GM11168 (cell line): ENCODE results near the gene CLEC4G.

ENCODE experiments used
- in situ Hi-C: fragments of 300-500 bp; cut with MboI; formaldehyde crosslinking; loops from one replicate; pipeline ENCODE4 v1.12.0; 2022; ENCODE audit warnings: low sequenced_read_pairs; ENCODE audit not compliant: unreplicated experiment

The CLEC4G gene

GRCh38 chr19:7699417-7700401 is 32.2 kb downstream of the CLEC4G start:
- in situ Hi-C loops = no loop called here

- in situ Hi-C loops = no loop called here
These were observed 32.9 kb downstream of the CLEC4G start for GRCh38 chr19:7699003-7699402.

- in situ Hi-C loops = no loop called here
These were observed 33.3 kb downstream of the CLEC4G start for GRCh38 chr19:7698583-7698982.

GRCh38 chr19:7697721-7698287 is 34.1 kb downstream of the CLEC4G start:
- in situ Hi-C loops = no loop called here

- in situ Hi-C loops = no loop called here
These were observed 37.4 kb downstream of the CLEC4G start for GRCh38 chr19:7694499-7694898.

GRCh38 chr19:7692417-7693088 is 39.4 kb downstream of the CLEC4G start:
- in situ Hi-C loops = no loop called here

- in situ Hi-C loops = no loop called here
These were observed 40.4 kb downstream of the CLEC4G start for GRCh38 chr19:7691497-7691896.

GRCh38 chr19:7690779-7691258 is 41.1 kb downstream of the CLEC4G start:
- in situ Hi-C loops = no loop called here

GRCh38 chr19:7689165-7689564 is 42.7 kb downstream of the CLEC4G start:
- in situ Hi-C loops = no loop called here

- in situ Hi-C loops = no loop called here
These were observed 44.7 kb downstream of the CLEC4G start for GRCh38 chr19:7687177-7687576.

- in situ Hi-C loops = no loop called here
These were observed 46.1 kb downstream of the CLEC4G start for GRCh38 chr19:7685546-7686445.

GRCh38 chr19:7682175-7682855 is 49.6 kb downstream of the CLEC4G start:
- in situ Hi-C loops = loop anchor here (5.0 kb wide), 1 partner anchor 115 kb away; no protein-coding TSS in a partner anchor

GRCh38 chr19:7681340-7682174 is 50.4 kb downstream of the CLEC4G start:
- in situ Hi-C loops = loop anchor here (5.0 kb wide), 1 partner anchor 116 kb away; no protein-coding TSS in a partner anchor

- in situ Hi-C loops = loop anchor here (5.0 kb wide), 1 partner anchor 117 kb away; no protein-coding TSS in a partner anchor
These were observed 51.1 kb downstream of the CLEC4G start, which contains the start of gene TRAPPC5 for GRCh38 chr19:7680606-7681339. TSS of gene TRAPPC5 (plus strand) at chr19:7680833. CDS start at chr19:7682254, 1,421 bp downstream.

GRCh38 chr19:7679771-7680605 is 51.9 kb downstream of the CLEC4G start:
- in situ Hi-C loops = loop anchor here (5.0 kb wide), 1 partner anchor 117 kb away; no protein-coding TSS in a partner anchor

- in situ Hi-C loops = no loop called here
These were observed 52.7 kb downstream of the CLEC4G start for GRCh38 chr19:7678971-7679751.
